Epithelial cell of proximal tubule (primary cell): ENCODE measurements around the gene ABCA4. TPM values are rescaled to one million over a fixed set of nuclear protein-coding genes. Genes with fewer than 3 reads are reported as not detected.
"Not testable (repeated sequence)": the region's sequence is repeated elsewhere in the genome, so short reads cannot be mapped to it uniquely, and the experiment has no call there.

Experiments used
- DNase-seq: peaks from one replicate; pipeline ENCODE4 v3.0.0-alpha.2; 2011; ENCODE audit warnings: low read depth
- H3K4me3 ChIP-seq: 2 replicates; pipeline ENCODE4 v1.5.1; 2011; ENCODE audit warnings: low read depth, mild to moderate bottlenecking, low read length
- total RNA-seq: library from RNA; depleted of rRNA; stranded (reverse); fragments of >200 nt; gene quantifications from 2 replicates; pipeline ENCODE4 v1.2.3, GENCODE V29; 2015
- TF ChIP-seq, protein P1 (sequence below): conservative IDR thresholded peaks from 2 replicates; pipeline ENCODE4 v1.5.1; 2012; ENCODE audit warnings: low read depth, mild to moderate bottlenecking, low read length

Gene ABCA4
- total RNA-seq, 1 donor from 2014 or later: not detected

DNA sequence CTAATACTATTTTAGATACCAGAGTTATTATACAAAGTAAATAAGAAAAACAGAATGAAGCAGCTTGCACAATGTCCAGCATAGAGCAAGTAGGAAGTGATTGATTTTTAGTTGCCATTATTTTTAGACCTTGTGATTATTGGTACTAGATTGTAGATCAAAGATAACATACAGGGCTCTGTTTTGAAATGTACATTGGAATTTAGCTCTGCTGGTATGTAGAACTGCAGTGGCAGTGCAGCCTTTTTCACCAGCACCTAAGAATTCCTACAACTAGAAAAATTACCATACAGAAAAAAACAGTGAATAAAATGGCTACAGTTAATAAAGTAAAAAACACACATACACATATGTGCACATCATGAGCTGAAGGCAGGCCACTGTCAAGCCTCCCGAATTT is 32.2 kb upstream of the ABCA4 start:
- no peak overlapping the region for H3K4me3 ChIP-seq
- TF ChIP-seq, protein P1, sequence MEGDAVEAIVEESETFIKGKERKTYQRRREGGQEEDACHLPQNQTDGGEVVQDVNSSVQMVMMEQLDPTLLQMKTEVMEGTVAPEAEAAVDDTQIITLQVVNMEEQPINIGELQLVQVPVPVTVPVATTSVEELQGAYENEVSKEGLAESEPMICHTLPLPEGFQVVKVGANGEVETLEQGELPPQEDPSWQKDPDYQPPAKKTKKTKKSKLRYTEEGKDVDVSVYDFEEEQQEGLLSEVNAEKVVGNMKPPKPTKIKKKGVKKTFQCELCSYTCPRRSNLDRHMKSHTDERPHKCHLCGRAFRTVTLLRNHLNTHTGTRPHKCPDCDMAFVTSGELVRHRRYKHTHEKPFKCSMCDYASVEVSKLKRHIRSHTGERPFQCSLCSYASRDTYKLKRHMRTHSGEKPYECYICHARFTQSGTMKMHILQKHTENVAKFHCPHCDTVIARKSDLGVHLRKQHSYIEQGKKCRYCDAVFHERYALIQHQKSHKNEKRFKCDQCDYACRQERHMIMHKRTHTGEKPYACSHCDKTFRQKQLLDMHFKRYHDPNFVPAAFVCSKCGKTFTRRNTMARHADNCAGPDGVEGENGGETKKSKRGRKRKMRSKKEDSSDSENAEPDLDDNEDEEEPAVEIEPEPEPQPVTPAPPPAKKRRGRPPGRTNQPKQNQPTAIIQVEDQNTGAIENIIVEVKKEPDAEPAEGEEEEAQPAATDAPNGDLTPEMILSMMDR: no peak
- no peak for DNase-seq

DNA sequence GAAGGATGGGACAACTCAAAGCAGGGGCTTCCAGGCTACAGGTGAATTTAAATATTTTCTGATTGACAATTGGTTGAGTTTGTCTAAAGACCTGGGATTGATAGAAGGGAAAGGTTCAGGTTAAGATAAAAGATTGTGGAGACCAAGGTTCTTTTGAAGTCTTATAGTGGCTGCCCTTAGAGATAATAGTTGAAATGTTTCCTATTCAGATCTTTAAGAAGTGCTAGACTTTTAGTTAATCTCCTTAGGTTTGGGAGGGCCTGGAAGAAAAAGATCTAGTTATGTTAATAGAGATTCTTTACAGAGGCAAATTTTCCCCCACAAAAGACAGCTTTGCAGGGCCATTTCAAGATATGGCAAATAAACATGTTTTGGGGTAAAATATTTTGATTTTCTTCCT is 28.2 kb upstream of the ABCA4 start:
- not testable (repeated sequence) for H3K4me3 ChIP-seq, DNase-seq

DNA sequence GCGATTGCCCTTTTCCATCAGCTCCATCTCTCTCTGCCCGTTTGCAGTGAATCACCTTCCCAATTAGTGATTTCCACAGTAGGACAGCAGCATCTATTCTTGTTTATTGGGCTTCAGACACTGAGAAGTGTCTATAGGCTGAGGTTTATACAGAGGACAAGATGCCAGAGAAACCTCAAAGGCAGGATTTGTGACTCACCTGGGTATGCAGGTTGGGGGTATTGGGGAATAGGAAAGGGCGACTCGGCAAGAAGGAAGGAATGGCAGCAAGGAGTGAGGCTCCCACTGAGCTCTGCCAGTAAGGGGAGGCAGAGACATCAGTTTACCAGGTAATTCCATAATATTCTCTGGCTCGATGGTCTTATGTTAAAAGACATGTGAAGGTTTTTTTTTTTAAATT is 25.3 kb upstream of the ABCA4 start:
- TF ChIP-seq, protein P1: no peak
- no peak overlapping the region for H3K4me3 ChIP-seq
- DNase-seq: no peak

DNA sequence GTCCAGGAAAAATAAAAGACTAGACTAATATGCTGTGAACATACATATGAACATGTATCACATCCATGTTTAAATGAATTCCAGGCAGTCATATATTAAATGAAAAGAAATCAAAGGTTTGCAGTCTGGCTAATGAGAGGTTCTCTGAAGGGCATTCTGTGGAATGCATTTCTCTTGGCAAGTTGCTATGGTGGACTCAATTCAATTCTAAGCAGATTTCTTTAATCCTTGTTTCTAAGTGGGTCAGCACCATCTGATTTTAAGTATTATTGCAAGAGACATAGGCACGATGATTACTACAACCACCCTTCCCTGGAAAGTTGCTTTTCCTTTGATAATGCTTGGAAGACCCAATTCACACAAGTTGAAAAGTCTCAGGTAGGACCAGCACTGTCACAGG is 23.9 kb upstream of the ABCA4 start:
- TF ChIP-seq, protein P1: no peak
- no peak overlapping the region for H3K4me3 ChIP-seq
- no peak for DNase-seq

DNA sequence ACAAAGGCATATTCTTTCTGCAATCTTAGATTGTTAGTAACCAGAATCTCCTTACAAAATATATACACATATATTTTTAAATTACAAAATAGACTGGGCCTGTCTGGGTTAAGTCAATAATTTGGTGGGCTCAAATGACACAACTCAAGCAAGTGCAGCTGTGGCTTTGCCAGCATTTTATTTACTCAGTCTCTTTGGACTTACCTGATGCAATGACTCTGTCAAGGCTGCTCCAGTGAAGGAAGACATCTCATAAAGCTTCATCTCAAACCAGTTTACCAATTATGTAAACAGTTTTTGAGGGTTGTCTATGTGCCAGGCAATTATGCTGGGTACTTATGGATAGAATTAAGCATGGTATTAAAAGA is 22.8 kb upstream of the ABCA4 start:
- TF ChIP-seq, protein P1: no peak
- DNase-seq: no peak
- H3K4me3 ChIP-seq: no peak overlapping the region

DNA sequence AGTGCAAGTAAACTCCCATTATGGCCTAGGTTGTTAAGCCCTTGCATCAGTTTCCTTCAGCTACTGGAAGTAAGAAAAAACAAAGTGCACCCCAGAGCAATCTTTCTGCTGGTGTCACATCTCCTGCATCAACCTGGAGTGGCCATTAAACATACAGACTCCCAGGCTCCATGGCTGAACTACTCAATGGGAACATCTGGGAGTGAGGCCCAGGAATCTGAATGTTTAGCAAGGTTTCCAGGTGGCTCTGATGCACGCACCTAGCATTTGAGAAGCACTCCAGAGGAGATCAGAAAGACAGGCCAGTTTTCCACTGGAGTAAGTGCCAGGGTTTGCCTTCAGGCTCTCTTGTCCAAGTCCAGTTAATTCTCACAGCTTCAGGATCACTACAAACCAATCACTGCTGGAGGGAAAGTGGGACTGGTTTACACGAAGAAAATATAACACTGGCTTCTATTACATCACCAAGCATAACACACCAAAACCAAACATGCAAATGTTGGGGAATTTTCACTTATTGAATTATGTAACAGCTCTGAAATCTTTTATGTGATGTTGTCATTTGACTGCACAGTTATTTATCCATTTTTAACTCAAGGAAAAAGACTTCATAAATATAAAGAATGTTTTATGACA is 22.3 kb upstream of the ABCA4 start:
- TF ChIP-seq, protein P1: no peak
- no peak for DNase-seq
- no peak overlapping the region for H3K4me3 ChIP-seq

DNA sequence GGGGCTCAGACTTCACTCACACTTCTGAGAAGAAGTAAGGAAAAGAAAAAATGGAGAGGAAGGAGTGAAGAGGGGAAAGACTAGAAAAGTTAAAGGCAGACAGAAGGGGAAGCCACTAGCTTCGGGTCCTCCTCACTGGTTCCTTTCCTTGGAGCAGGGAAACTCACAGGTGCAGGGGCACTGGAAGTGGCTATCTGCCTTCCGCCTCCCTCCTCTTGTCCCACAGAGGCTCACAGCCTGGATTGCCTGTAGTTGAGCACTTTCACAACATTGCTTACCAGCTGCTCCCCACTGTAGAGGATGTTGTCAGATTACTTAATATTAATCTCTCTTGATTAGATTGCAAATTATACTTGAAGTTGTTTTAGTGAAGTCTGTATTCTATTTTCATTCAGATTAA is 21.6 kb upstream of the ABCA4 start:
- DNase-seq: no peak
- TF ChIP-seq, protein P1: no peak
- H3K4me3 ChIP-seq: no peak overlapping the region
